Thoracic aorta (tissue), 2 donors: ENCODE measurements around the gene PRPSAP1. TPM values are rescaled to one million over a fixed set of nuclear protein-coding genes. Genes with fewer than 3 reads are reported as not detected.

ENCODE experiments used
- ATAC-seq: fragments of 150-250 bp; one replicate; pipeline ENCODE4 v1.8.0; 2017; ENCODE audit warnings: low read depth; ENCODE audit not compliant: insufficient number of reproducible peaks, low FRiP score
- DNase-seq: peaks from one replicate; pipeline ENCODE4 v3.0.0-alpha.2; 2020; ENCODE audit warnings: low spot score
- H3K27ac ChIP-seq, 2 donors: fragments of 200-600 bp; sonication (generic); 1 replicate in 1 of 2; 2 replicates in 1 of 2; pipeline ENCODE4 v1.5.1; 2016; ENCODE audit warnings: mild to moderate bottlenecking in 2 of 2, moderate library complexity in 2 of 2
- H3K27me3 ChIP-seq: fragments of 200-600 bp; sonication (generic); replicated peaks from 2 replicates; pipeline ENCODE4 v1.6.0; 2016; ENCODE audit warnings: mild to moderate bottlenecking; ENCODE audit not compliant: insufficient read depth
- H3K36me3 ChIP-seq: fragments of 200-600 bp; sonication (generic); one replicate; pipeline ENCODE4 v1.5.1; 2016
- H3K4me1 ChIP-seq, 2 donors: fragments of 200-600 bp; sonication (generic); 1 replicate in 1 of 2; 2 replicates in 1 of 2; pipeline versions ENCODE4 v1.5.1 to v1.6.0; 2016; ENCODE audit warnings: low read depth in 2 of 2, mild to moderate bottlenecking in 1 of 2; ENCODE audit not compliant: control insufficient read depth in 1 of 2
- H3K4me3 ChIP-seq: fragments of 200-600 bp; sonication (generic); 2 replicates; pipeline ENCODE4 v1.5.1; 2016; ENCODE audit warnings: mild to moderate bottlenecking
- H3K9me3 ChIP-seq: fragments of 200-600 bp; sonication (generic); 2 replicates; pipeline ENCODE4 v1.5.1; 2016
- CTCF ChIP-seq: fragments of 200-600 bp; sonication (generic); IDR thresholded peaks from one replicate; pipeline ENCODE4 v1.5.1; 2019; ENCODE audit warnings: antibody characterized with exemption
- total RNA-seq, 2 donors: library from RNA; depleted of rRNA; stranded (reverse); fragments of >200 nt; gene quantifications; one replicate each; pipeline versions ENCODE4 v1.1.0 to v1.2.3, GENCODE V29; 2016

Gene PRPSAP1
- total RNA-seq, 2 donors from 2014 or later = 57.8 to 83.9 TPM

GRCh38 chr17:76336756-76337412, 16.8 kb downstream of the PRPSAP1 start:
- DNase-seq (no peak), ATAC-seq (no peak)
- no peak overlapping the region for H3K4me3 ChIP-seq
- peaks cover 11 to 35% of the 10 kb centered on the region in 2 donors for H3K4me1 ChIP-seq
- peaks cover under 1% of the 10 kb centered on the region for H3K36me3 ChIP-seq
- H3K9me3 ChIP-seq = no peaks in the 10 kb centered on the region
- no peaks in the 10 kb centered on the region for H3K27me3 ChIP-seq
- TF ChIP-seq CTCF = no peak
- H3K27ac ChIP-seq = peak overlapping the region; percentile 26 to 66

- no peaks in the 10 kb centered on the region for H3K9me3 ChIP-seq
- H3K27me3 ChIP-seq = no peaks in the 10 kb centered on the region
- ATAC-seq (no peak), DNase-seq (no peak)
- no peak overlapping the region for H3K27ac ChIP-seq
- H3K4me1 ChIP-seq = peaks cover 11 to 35% of the 10 kb centered on the region in 2 donors
- TF ChIP-seq CTCF = no peak
- no peak overlapping the region for H3K4me3 ChIP-seq
- H3K36me3 ChIP-seq = peaks cover 4% of the 10 kb centered on the region
Measured at GRCh38 chr17:76335716-76336381, 17.9 kb downstream of the PRPSAP1 start.

- Histone ChIP-seq H3K27me3 (no peaks in the 10 kb centered on the region), H3K4me3 (no peak overlapping the region), H3K27ac (no peak overlapping the region), H3K9me3 (no peaks in the 10 kb centered on the region), H3K36me3 (peaks cover 14% of the 10 kb centered on the region), H3K4me1 (peaks cover 11 to 22% of the 10 kb centered on the region in 2 donors)
- no peak for TF ChIP-seq CTCF
- ATAC-seq (no peak), DNase-seq (no peak)
Measured at GRCh38 chr17:76333673-76334505, 19.8 kb downstream of the PRPSAP1 start.

GRCh38 chr17:76331083-76331482, 22.6 kb downstream of the PRPSAP1 start:
- TF ChIP-seq CTCF = no peak
- DNase-seq (no peak), ATAC-seq (no peak)
- Histone ChIP-seq H3K4me1 (no peaks in the 10 kb centered on the region), H3K27ac (no peak overlapping the region), H3K9me3 (no peaks in the 10 kb centered on the region), H3K4me3 (no peak overlapping the region), H3K36me3 (peaks cover 23% of the 10 kb centered on the region), H3K27me3 (no peaks in the 10 kb centered on the region)

GRCh38 chr17:76329664-76330063, 24.1 kb downstream of the PRPSAP1 start:
- Histone ChIP-seq H3K9me3 (no peaks in the 10 kb centered on the region), H3K27ac (no peak overlapping the region), H3K4me1 (no peaks in the 10 kb centered on the region), H3K4me3 (no peak overlapping the region), H3K36me3 (peaks cover 23% of the 10 kb centered on the region), H3K27me3 (no peaks in the 10 kb centered on the region)
- DNase-seq = no peak
- TF ChIP-seq CTCF = no peak
- no peak for ATAC-seq
